SK-N-SH (cell line): ENCODE results near the gene NPTX1. TPM values are rescaled to one million over a fixed set of nuclear protein-coding genes. Genes with fewer than 3 reads are reported as not detected.

Experiments
- CTCF ChIA-PET: fragments of 300-600, 350-600 bp; formaldehyde crosslinking; extraction: SDS; loops from one replicate; lab custom pipeline; 2021; lab: Yijun Ruan, JAX
- POLR2A ChIA-PET: fragments of 350-600 bp; sonication (Branson Sonifier 250); formaldehyde crosslinking; extraction: SDS; loops from one replicate; lab custom pipeline; 2020; ENCODE audit warnings: antibody characterized with exemption, inconsistent platforms; lab: Yijun Ruan, JAX
- DNase-seq: peaks from one replicate; pipeline ENCODE4 v3.0.0; 2012
- H2AFZ ChIP-seq: fragments of 200-600 bp; sonication (generic); 2 replicates; pipeline ENCODE4 v1.8.1; 2016; ENCODE audit warnings: antibody characterized with exemption, mild to moderate bottlenecking, low read depth
- H3F3A ChIP-seq: fragments of 200-600 bp; sonication (generic); replicated peaks from 2 replicates; pipeline ENCODE3; 2016; ENCODE audit warnings: antibody characterized with exemption, mild to moderate bottlenecking; ENCODE audit not compliant: insufficient read depth
- H3K27ac ChIP-seq, 2 experiments: fragments of 200-500 bp in 1 of 2; fragments of 200-600 bp in 1 of 2; sonication (Bioruptor generic) in 1 of 2; sonication (generic), shearing (Covaris generic) in 1 of 2; 2 replicates each; pipeline versions ENCODE4 v1.5.1 to v1.6.1; 2014 to 2016; ENCODE audit warnings: low read depth in 2 of 2, inconsistent platforms in 1 of 2, low read length in 1 of 2, mild to moderate bottlenecking in 1 of 2, mixed read lengths in 1 of 2
- H3K27me3 ChIP-seq: fragments of 200-600 bp; sonication (generic), shearing (Covaris generic); 2 replicates; pipeline ENCODE4 v1.6.1; 2016; ENCODE audit warnings: mixed run types; ENCODE audit not compliant: insufficient read depth
- H3K36me3 ChIP-seq, 2 experiments: fragments of 200-500 bp in 1 of 2; fragments of 200-600 bp in 1 of 2; sonication (Bioruptor generic) in 1 of 2; sonication (generic) in 1 of 2; replicated peaks in 1 of 2; 2 replicates each; pipeline versions ENCODE3 to v1.5.1; 2014 to 2016; ENCODE audit warnings: low read length in 1 of 2, mild to moderate bottlenecking in 1 of 2; ENCODE audit not compliant: insufficient read depth in 2 of 2, control insufficient read depth in 1 of 2
- H3K4me1 ChIP-seq, 2 experiments: fragments of 200-500 bp in 1 of 2; fragments of 200-600 bp in 1 of 2; sonication (Bioruptor generic) in 1 of 2; sonication (generic), shearing (Covaris generic) in 1 of 2; 2 replicates each; pipeline versions ENCODE4 v1.5.1 to v1.6.1; 2014 to 2016; ENCODE audit warnings: low read depth in 1 of 2, low read length in 1 of 2, mixed run types in 1 of 2; ENCODE audit not compliant: insufficient read depth in 2 of 2, control insufficient read depth in 1 of 2
- H3K4me2 ChIP-seq: fragments of 200-600 bp; sonication (generic), shearing (Covaris generic); 2 replicates; pipeline ENCODE4 v1.6.1; 2017; ENCODE audit warnings: mixed run types
- H3K4me3 ChIP-seq, 2 experiments: fragments of 200-500 bp in 1 of 2; fragments of 200-600 bp in 1 of 2; sonication (Bioruptor generic) in 1 of 2; sonication (generic), shearing (Covaris generic) in 1 of 2; 2 replicates each; pipeline versions ENCODE4 v1.5.1 to v1.8.1; 2014 to 2016; ENCODE audit warnings: low read depth in 2 of 2, inconsistent platforms in 1 of 2, low read length in 1 of 2, mild to moderate bottlenecking in 1 of 2, mixed read lengths in 1 of 2, moderate library complexity in 1 of 2
- H3K79me2 ChIP-seq: fragments of 200-600 bp; sonication (generic); 2 replicates; pipeline ENCODE4 v1.8.1; 2017; ENCODE audit warnings: mild to moderate bottlenecking; ENCODE audit not compliant: insufficient read depth
- H3K9ac ChIP-seq: fragments of 200-600 bp; sonication (generic); 2 replicates; pipeline ENCODE4 v1.6.1; 2017; ENCODE audit warnings: mixed run types
- H3K9me2 ChIP-seq: fragments of 200-600 bp; sonication (generic); 2 replicates; pipeline ENCODE4 v1.6.1; 2017; ENCODE audit warnings: mixed run types
- H3K9me3 ChIP-seq: fragments of 200-600 bp; sonication (generic); 2 replicates; pipeline ENCODE4 v1.6.1; 2017; ENCODE audit warnings: mixed run types, mild to moderate bottlenecking, moderate library complexity
- H4K20me1 ChIP-seq: fragments of 200-600 bp; sonication (generic); 2 replicates; pipeline ENCODE4 v1.6.1; 2017; ENCODE audit warnings: mild to moderate bottlenecking, mixed run types; ENCODE audit not compliant: insufficient read depth
- CHD2 ChIP-seq: fragments of 150-350 bp; IDR thresholded peaks from 2 replicates; pipeline ENCODE4 v1.6.1; 2018; ENCODE audit warnings: low read length; ENCODE audit not compliant: partially characterized antibody
- CTCF ChIP-seq: fragments of 200-600 bp; sonication (generic); IDR thresholded peaks from 2 replicates; pipeline ENCODE4 v1.6.1; 2017; ENCODE audit warnings: antibody characterized with exemption, mild to moderate bottlenecking, moderate library complexity
- ELF1 ChIP-seq: IDR thresholded peaks from 2 replicates; pipeline ENCODE4 v1.4.0; 2012
- EZH2phosphoT487 ChIP-seq: fragments of 200-600 bp; sonication (generic); IDR thresholded peaks from 2 replicates; pipeline ENCODE4 v1.6.1; 2017; ENCODE audit warnings: low read depth, mixed run types, mild to moderate bottlenecking, antibody characterized with exemption, moderate library complexity, borderline replicate concordance
- FOSL2 ChIP-seq: IDR thresholded peaks from 2 replicates; pipeline ENCODE4 v1.4.0; 2012; ENCODE audit warnings: low read depth, mild to moderate bottlenecking, moderate library complexity, borderline replicate concordance
- FOXM1 ChIP-seq: IDR thresholded peaks from 2 replicates; pipeline ENCODE4 v1.4.0; 2012; ENCODE audit warnings: low read depth, mild to moderate bottlenecking
- GABPA ChIP-seq: IDR thresholded peaks from 2 replicates; pipeline ENCODE4 v1.4.0; 2012; ENCODE audit warnings: low read depth, mild to moderate bottlenecking
- GATA2 ChIP-seq: sonication (generic); formaldehyde crosslinking; IDR thresholded peaks from 2 replicates; pipeline ENCODE4 v1.5.0; 2020; ENCODE audit warnings: mild to moderate bottlenecking, missing genetic modification reagents
- IRF3 ChIP-seq: fragments of 150-350 bp; IDR thresholded peaks from 2 replicates; pipeline ENCODE4 v1.6.1; 2016; ENCODE audit warnings: mild to moderate bottlenecking, low read depth, low read length
- MEF2A ChIP-seq: IDR thresholded peaks from 2 replicates; pipeline ENCODE4 v1.4.0; 2012; ENCODE audit warnings: low read depth, borderline replicate concordance
- NFIC ChIP-seq: IDR thresholded peaks from 2 replicates; pipeline ENCODE4 v1.4.0; 2012; ENCODE audit warnings: borderline replicate concordance
- NRF1 ChIP-seq: IDR thresholded peaks from 2 replicates; pipeline ENCODE4 v1.6.1; 2012; ENCODE audit warnings: low read depth, mild to moderate bottlenecking, low read length
- PBX3 ChIP-seq: IDR thresholded peaks from 2 replicates; pipeline ENCODE4; 2012
- RAD21 ChIP-seq: IDR thresholded peaks from 2 replicates; pipeline ENCODE4 v1.6.1; 2012; ENCODE audit warnings: mild to moderate bottlenecking, low read length
- RFX5 ChIP-seq: IDR thresholded peaks from 2 replicates; pipeline ENCODE4 v1.6.1; 2012; ENCODE audit warnings: mild to moderate bottlenecking, improper control_type of control experiment, low read length
- SIN3A ChIP-seq: IDR thresholded peaks from 2 replicates; pipeline ENCODE4 v1.6.1; 2012; ENCODE audit warnings: low read depth, mild to moderate bottlenecking, low read length, moderate library complexity, borderline replicate concordance
- TCF12 ChIP-seq: IDR thresholded peaks from 2 replicates; pipeline ENCODE4 v1.4.0; 2012
- USF1 ChIP-seq: IDR thresholded peaks from 2 replicates; pipeline ENCODE4 v1.4.0; 2012; ENCODE audit warnings: low read depth, borderline replicate concordance
- YY1 ChIP-seq: IDR thresholded peaks from 2 replicates; pipeline ENCODE4 v1.4.0; 2012; ENCODE audit warnings: low read depth, mild to moderate bottlenecking
- ZBTB33 ChIP-seq: IDR thresholded peaks from 2 replicates; pipeline ENCODE4 v1.4.0; 2012; ENCODE audit warnings: low read depth, borderline replicate concordance
- WGBS: methylation state at CpG from one replicate; pipeline ENCODE4 v1.1.6; 2017; ENCODE audit warnings: low lambda C conversion rate; 5-methylcytosine and 5-hydroxymethylcytosine counted together
- polyA plus RNA-seq, 3 experiments: library from polyadenylated mRNA; depleted of rRNA; stranded (reverse); fragments of >200 nt; gene quantifications; 2 replicates each; pipeline ENCODE4 v1.2.3, GENCODE V29; 2012

Gene NPTX1
- polyA plus RNA-seq, 1 of the 3 experiments (the other 2 are of a cell fraction): 0.05 TPM

GRCh38 chr17:80523054-80523744 lies 46.8 kb upstream of the NPTX1 start:
- no peak overlapping the region for H3K27ac ChIP-seq
- 58% methylated on average over 6 of the region's 12 CpGs for WGBS
- CTCF ChIA-PET: interaction anchor here (0.8 to 2.1 kb wide), 6 partner anchors 12 to 96 kb away, joined by 3 to 7 read pairs (median 4); partner anchors contain the start of genes NPTX1 and RPTOR

More at GRCh38 chr17:80523054-80523744, 46.8 kb upstream of the NPTX1 start:
- H3K9me3 ChIP-seq: no peaks in the 10 kb centered on the region
- H3K4me3 ChIP-seq: no peak overlapping the region
- no peaks in the 10 kb centered on the region for H3K79me2 ChIP-seq
- no peak overlapping the region for H3K4me2 ChIP-seq
- peaks cover 16% of the 10 kb centered on the region; the same call in 1 of the 2 replicates for H3K27me3 ChIP-seq
- POLR2A ChIA-PET: no interaction called here
- H3K36me3 ChIP-seq: no peaks in the 10 kb centered on the region
- DNase-seq: no peak
- TF ChIP-seq EZH2phosphoT487 (no peak), ELF1 (no peak), FOSL2 (no peak), RFX5 (no peak), GATA2 (no peak), MEF2A (no peak), RAD21 (no peak), USF1 (no peak), FOXM1 (no peak), CTCF (no peak), YY1 (no peak), PBX3 (no peak), TCF12 (no peak), CHD2 (no peak), NFIC (no peak), GABPA (no peak), NRF1 (no peak), SIN3A (no peak), ZBTB33 (no peak), IRF3 (no peak)
- peaks cover 5 to 9% of the 10 kb centered on the region in 2 experiments; a peak in 2 of 4 replicates for H3K4me1 ChIP-seq
- no peaks in the 10 kb centered on the region for H3K9me2 ChIP-seq
- H3K9ac ChIP-seq: no peak overlapping the region
- no peaks in the 10 kb centered on the region for H4K20me1 ChIP-seq
- no peaks in the 10 kb centered on the region for H3F3A ChIP-seq
- no peak overlapping the region for H2AFZ ChIP-seq
